GM18508 (cell line): ENCODE measurements around the gene KDSR.
"Not testable (repeated sequence)": the region's sequence is repeated elsewhere in the genome, so short reads cannot be mapped to it uniquely, and the experiment has no call there.

Experiments used
- ATAC-seq: cut with Tn5 transposase; IDR thresholded peaks from one replicate; pipeline ENCODE4 v1.9.1; 2021; ENCODE audit warnings: moderate number of reproducible peaks; ENCODE audit not compliant: insufficient read depth, unreplicated experiment

The KDSR gene

DNA sequence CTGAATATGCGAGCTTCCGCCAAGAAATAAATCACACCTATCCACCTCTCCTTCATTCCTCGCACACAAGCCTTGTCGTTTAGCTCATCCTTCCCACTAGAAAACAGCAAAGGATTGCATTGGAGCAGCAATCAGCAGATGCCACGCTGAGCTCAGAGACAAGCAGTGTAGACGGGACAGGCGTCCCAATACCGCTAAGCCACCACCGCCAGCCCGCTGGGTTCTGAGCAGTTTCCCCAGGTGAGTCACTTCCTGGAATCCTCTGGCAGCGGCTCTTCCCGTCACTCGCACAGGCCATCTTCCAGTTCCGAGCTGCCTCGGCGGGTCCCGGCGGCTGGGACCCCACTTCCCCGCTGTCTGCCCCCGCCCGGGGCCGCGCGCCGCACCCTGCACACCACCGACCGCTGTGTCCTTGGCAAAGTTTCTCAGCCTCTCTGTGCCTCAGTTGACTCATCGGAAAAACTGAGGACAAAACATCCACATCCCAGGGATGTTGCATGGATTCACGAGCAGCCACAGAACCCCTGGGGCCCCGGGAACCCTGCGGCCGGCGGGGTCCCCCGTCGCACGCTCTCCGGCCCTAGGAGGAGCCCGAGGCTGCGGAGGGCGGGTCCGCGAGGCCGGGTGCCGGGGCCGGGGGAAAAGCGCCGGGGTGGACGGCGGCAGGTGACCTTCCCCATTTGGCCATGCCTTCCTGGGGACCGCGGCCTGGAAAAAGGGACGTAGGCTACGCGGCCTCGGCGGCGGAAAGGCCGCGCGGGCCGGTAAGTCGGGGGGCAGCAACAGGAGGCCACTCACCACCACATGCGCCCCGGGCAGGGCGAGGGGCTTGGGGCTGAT is 573 bp downstream of the KDSR start:
- ATAC-seq = no peak

- no peak for ATAC-seq
These were observed 1.2 kb downstream of the KDSR start for GRCh38 chr18:63365876-63366212.

GRCh38 chr18:63363951-63364350 is 3.1 kb downstream of the KDSR start:
- ATAC-seq = no peak

DNA sequence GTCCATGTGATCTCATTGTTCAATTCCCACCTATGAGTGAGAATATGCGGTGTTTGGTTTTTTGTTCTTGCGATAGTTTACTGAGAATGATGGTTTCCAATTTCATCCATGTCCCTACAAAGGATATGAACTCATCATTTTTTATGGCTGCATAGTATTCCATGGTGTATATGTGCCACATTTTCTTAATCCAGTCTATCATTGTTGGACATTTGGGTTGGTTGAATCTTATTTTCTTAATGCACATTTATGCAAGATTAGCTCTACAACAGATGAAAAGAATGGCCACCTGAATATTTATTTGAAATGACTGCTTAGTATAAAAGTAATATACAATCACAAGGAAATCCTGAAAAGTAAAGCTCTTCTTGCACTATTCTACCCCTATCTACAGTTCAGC is 3.6 kb downstream of the KDSR start:
- ATAC-seq = not testable (repeated sequence)

GRCh38 chr18:63356272-63356896 is 10.6 kb downstream of the KDSR start:
- ATAC-seq = no peak

DNA sequence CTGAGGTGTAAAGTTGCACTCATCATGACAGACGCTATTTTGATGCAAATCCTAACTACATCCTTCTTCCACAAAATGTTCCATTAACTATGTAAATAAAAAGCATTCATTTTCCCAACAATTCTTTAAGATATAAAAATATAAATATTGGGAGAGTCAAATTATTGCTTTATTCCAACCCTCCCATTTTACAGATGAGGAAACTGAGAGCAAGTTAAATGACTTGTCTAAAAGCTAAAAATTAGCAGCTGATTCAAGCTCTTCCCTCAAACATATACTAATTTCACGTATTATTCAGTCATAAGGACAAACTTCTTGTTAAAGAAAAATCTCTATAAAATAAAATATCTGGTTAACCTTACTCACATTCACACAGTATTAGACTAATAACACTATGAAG is 16.8 kb downstream of the KDSR start:
- no peak for ATAC-seq

- no peak for ATAC-seq
These were observed 18.4 kb downstream of the KDSR start for GRCh38 chr18:63348508-63349136.

GRCh38 chr18:63346480-63347183 is 20.4 kb downstream of the KDSR start:
- no peak for ATAC-seq

GRCh38 chr18:63346031-63346430 is 21.0 kb downstream of the KDSR start:
- no peak for ATAC-seq

GRCh38 chr18:63344918-63345317 is 22.1 kb downstream of the KDSR start:
- no peak for ATAC-seq

DNA sequence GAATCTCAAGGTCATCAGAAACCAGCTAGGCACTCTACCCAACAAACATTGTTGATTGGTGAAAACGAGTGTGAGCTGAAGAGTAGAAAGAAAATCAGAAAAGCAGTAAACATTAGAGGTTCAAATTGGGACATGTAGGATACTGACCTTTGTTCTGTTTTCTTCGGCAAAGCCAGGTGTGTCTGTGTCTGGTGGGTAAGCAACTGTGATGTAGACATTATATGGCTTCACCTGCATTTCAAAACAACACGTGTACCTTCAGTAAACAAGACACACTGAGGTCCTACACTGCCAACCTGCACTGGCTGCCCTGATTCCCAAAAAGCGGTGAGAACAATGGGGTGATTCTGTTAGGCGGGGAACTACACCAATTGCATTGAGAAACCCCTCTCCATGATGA is 22.7 kb downstream of the KDSR start:
- ATAC-seq = no peak

DNA sequence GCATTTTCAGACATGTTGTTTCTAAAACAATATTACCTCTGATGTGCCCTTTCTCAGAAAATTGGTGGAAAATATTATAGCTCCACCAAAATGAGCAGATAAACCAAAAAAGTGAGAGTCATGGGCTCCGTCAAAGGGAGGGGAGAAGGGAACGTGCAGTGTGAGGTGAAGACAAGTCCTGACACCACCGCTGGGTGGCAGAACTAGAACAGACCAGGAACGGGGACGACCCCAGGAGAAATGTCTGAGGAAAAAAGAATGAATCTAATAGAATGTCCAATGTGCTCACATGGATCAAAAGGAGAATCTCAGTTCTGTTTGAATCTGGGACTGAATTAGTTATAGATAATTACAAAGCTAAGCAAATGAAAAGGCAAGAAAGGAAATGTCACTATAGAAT is 24.8 kb downstream of the KDSR start:
- ATAC-seq = no peak

GRCh38 chr18:63339920-63340484 is 27.0 kb downstream of the KDSR start:
- ATAC-seq = no peak

DNA sequence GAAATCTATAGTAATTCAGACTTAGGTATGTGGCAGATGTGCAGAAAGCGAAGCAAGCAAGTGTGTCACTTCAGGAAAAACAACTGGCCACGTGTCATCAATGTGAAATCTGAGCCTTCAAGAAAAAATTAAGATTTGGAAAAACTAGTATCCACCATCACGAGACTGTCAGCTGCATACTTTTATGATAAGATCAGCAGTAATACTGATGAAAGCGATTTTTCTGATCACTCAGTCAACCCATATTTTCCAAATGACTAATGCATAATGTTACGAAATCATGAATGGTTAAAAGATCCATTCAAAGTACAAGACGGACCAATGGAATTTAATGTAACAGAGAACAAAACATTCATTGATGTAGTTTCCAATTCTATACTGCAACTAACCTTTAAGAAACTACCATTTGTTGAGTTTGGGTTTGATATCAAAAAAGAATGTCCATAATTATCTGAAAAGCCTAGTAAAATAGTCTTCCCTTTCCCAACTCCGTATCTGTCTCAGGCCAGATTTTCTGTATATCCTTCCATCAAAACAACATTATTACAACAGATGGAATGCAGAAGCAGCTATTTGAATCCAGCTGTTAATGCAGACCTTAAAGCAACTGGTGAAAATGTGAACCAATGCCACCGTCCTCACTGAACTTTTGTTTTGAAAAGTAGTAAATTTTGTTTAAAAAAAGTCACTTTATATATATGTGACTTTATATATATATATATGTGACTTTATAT is 30.5 kb downstream of the KDSR start:
- ATAC-seq = no peak

GRCh38 chr18:63331105-63331504 is 35.9 kb downstream of the KDSR start:
- ATAC-seq = no peak

DNA sequence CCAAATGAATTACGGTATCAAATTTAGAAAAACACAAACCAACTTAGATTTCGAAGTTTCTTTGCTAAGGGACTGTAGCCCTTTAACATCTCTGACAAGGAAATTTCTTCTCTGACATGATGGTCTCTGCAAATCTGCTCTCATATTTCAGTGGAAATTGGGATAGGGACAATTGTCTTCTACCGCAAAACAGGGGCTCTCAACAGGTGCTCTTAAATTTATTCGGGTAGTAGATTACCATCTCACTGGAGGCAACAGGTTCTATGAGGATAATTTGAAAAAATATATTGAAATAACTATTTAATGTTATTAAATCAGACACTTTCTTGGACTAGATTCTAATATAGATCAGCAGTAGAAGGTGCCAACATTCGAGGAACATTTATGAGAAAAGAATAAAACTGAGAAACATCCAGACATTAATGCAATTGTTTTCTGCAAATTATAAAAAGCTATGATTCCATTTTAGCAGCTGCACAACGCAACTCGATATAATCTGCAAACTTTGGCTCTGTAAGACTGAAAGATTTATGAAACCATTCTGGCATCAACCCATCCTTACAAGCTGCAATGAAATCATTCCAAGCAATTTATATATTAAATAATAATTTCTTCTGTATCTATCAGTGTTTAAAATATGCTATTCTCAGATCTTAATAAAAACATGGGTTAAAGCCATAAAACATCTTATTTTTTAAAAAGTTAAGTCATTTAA is 37.4 kb downstream of the KDSR start:
- no peak for ATAC-seq

DNA sequence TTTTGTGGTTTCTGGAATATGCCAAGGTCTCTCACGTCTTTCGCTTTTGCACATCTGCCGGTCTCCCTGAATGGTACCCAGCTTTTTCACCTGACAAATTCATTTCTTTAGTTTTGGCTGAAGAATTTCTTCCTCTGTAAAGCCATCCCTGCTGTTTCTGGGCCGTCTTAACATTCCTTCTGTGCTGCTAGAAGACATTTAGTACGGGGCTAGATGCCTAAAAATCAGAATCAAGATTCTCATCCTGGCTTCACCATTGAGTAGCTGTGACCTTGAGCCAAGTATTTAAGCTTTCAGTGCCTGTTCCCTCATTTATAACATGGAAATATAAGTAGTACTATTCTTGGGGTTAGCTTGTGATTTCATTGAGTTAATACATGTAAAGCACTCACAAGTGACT is 41.0 kb downstream of the KDSR start:
- no peak for ATAC-seq

GRCh38 chr18:63325086-63325686 is 41.8 kb downstream of the KDSR start:
- ATAC-seq = no peak
